ENCODE data around the gene ZDHHC20.
"Not testable (repeated sequence)": the region's sequence is repeated elsewhere in the genome, so short reads cannot be mapped to it uniquely, and the experiment has no call there.

ZDHHC20 gene

GRCh38 chr13:21435687-21436151 lies 23.4 kb downstream of the ZDHHC20 start:
- peak in 1 of 2 donors; percentile 1 for DNase-seq (ENCODE audit: low read depth in 2 of 2)

- DNase-seq (ENCODE audit: low read depth in 2 of 2): no peak
These were observed 23.9 kb downstream of the ZDHHC20 start for GRCh38 chr13:21435231-21435630.

GRCh38 chr13:21434588-21434987 lies 24.5 kb downstream of the ZDHHC20 start:
- DNase-seq (ENCODE audit: low read depth in 2 of 2): no peak

GRCh38 chr13:21429211-21429610 lies 29.9 kb downstream of the ZDHHC20 start:
- no peak for DNase-seq (ENCODE audit: low read depth in 2 of 2)

GRCh38 chr13:21427741-21428140 lies 31.4 kb downstream of the ZDHHC20 start:
- no peak for DNase-seq (ENCODE audit: low read depth in 2 of 2)

- DNase-seq (ENCODE audit: low read depth in 2 of 2): no peak
These were observed 32.9 kb downstream of the ZDHHC20 start for GRCh38 chr13:21426238-21426637.

GRCh38 chr13:21420706-21421105 lies 38.4 kb downstream of the ZDHHC20 start:
- no peak for DNase-seq (ENCODE audit: low read depth in 2 of 2)

GRCh38 chr13:21413013-21413412 lies 46.1 kb downstream of the ZDHHC20 start:
- no peak for DNase-seq (ENCODE audit: low read depth in 2 of 2)

- not testable (repeated sequence) for DNase-seq (ENCODE audit: low read depth in 2 of 2)
These were observed 48.6 kb downstream of the ZDHHC20 start for GRCh38 chr13:21410453-21410852.

- DNase-seq (ENCODE audit: low read depth in 2 of 2): no peak
These were observed 53.8 kb downstream of the ZDHHC20 start for GRCh38 chr13:21405309-21405708.

- DNase-seq (ENCODE audit: low read depth in 2 of 2): no peak
These were observed 56.4 kb downstream of the ZDHHC20 start for GRCh38 chr13:21402586-21403307.

- no peak for DNase-seq (ENCODE audit: low read depth in 2 of 2)
These were observed 59.4 kb downstream of the ZDHHC20 start for GRCh38 chr13:21399741-21400140.

GRCh38 chr13:21395953-21396352 lies 63.1 kb downstream of the ZDHHC20 start:
- no peak for DNase-seq (ENCODE audit: low read depth in 2 of 2)

GRCh38 chr13:21389124-21389523 lies 70.0 kb downstream of the ZDHHC20 start:
- no peak for DNase-seq (ENCODE audit: low read depth in 2 of 2)

GRCh38 chr13:21385710-21386109 lies 73.4 kb downstream of the ZDHHC20 start:
- DNase-seq (ENCODE audit: low read depth in 2 of 2): no peak

- no peak for DNase-seq (ENCODE audit: low read depth in 2 of 2)
These were observed 76.0 kb downstream of the ZDHHC20 start for GRCh38 chr13:21383090-21383489.

- not testable (repeated sequence) for DNase-seq (ENCODE audit: low read depth in 2 of 2)
These were observed 81.8 kb downstream of the ZDHHC20 start for GRCh38 chr13:21376998-21377985.

- DNase-seq (ENCODE audit: low read depth in 2 of 2): no peak
These were observed 86.6 kb downstream of the ZDHHC20 start for GRCh38 chr13:21372530-21372929.

- no peak for DNase-seq (ENCODE audit: low read depth in 2 of 2)
These were observed 88.1 kb downstream of the ZDHHC20 start for GRCh38 chr13:21371011-21371410.

- DNase-seq (ENCODE audit: low read depth in 2 of 2): no peak
These were observed 93.5 kb downstream of the ZDHHC20 start for GRCh38 chr13:21365574-21365973.

- DNase-seq (ENCODE audit: low read depth in 2 of 2): no peak
These were observed 94.2 kb downstream of the ZDHHC20 start for GRCh38 chr13:21364916-21365315.

- no peak for DNase-seq (ENCODE audit: low read depth in 2 of 2)
These were observed 94.7 kb downstream of the ZDHHC20 start for GRCh38 chr13:21364357-21364756.

GRCh38 chr13:21362741-21363140 lies 96.4 kb downstream of the ZDHHC20 start:
- DNase-seq (ENCODE audit: low read depth in 2 of 2): no peak
